Mucosa of descending colon (tissue), 3 donors: Measurements from ENCODE around the gene ABCC4. TPM values are rescaled to one million over a fixed set of nuclear protein-coding genes. Genes with fewer than 3 reads are reported as not detected.

Experiments
- ATAC-seq: fragments of 200-7000 bp; cut with Tn5 transposase; one replicate; pipeline ENCODE4 v1.9.1; 2020; ENCODE audit warnings: mild to moderate bottlenecking, moderate library complexity
- DNase-seq, 3 donors: peaks; one replicate each; pipeline ENCODE4 v3.0.0-alpha.2; 2020
- H3K36me3 ChIP-seq: fragments of 200-600 bp; one replicate; pipeline ENCODE4 v1.8.0; 2021; ENCODE audit warnings: low read depth, mild to moderate bottlenecking
- H3K4me1 ChIP-seq: fragments of 200-600 bp; one replicate; pipeline ENCODE4 v1.8.0; 2021; ENCODE audit warnings: low read depth, mild to moderate bottlenecking
- H3K4me3 ChIP-seq: fragments of 200-600 bp; one replicate; pipeline ENCODE4 v1.8.0; 2021; ENCODE audit warnings: mild to moderate bottlenecking
- H3K9me3 ChIP-seq: fragments of 200-600 bp; one replicate; pipeline ENCODE4 v1.8.0; 2021; ENCODE audit warnings: mild to moderate bottlenecking
- intact Hi-C, 2 donors: fragments of 100-400 bp; cut with DNase I in 1 of 2; cut with micrococcal nuclease in 1 of 2; formaldehyde crosslinking; loops; one replicate each; pipeline versions ENCODE4 v1.11.0 to v1.11.1; 2022; cut with DNase I, micrococcal nuclease
- total RNA-seq, 3 donors: library from RNA; stranded (reverse); fragmentation: NEBNext Ultra II Directional in 2 of 3; extraction: Animal tissue kit (Norgen Biotek cat#: 25700) in 2 of 3; gene quantifications; one replicate each; pipeline versions ENCODE4 v1.2.1 to v1.2.4, GENCODE V29; 2021 to 2023
- TF ChIP-seq, protein P1 (sequence below): fragments of 200-600 bp; IDR thresholded peaks from one replicate; pipeline ENCODE4 v1.8.0; 2022; ENCODE audit warnings: antibody characterized with exemption, mild to moderate bottlenecking
- donor health status: DM: no; HTN: no; CAD: no; lungs with moderate emphysema.
- donor health status: DM: no; HTN: no; CAD: no.
- donor health status: DM: no; HTN: yes; CAD: no.

The ABCC4 gene
- total RNA-seq, 3 donors from 2014 or later, result 19.3 to 35.1 (median 30.2) TPM

DNA sequence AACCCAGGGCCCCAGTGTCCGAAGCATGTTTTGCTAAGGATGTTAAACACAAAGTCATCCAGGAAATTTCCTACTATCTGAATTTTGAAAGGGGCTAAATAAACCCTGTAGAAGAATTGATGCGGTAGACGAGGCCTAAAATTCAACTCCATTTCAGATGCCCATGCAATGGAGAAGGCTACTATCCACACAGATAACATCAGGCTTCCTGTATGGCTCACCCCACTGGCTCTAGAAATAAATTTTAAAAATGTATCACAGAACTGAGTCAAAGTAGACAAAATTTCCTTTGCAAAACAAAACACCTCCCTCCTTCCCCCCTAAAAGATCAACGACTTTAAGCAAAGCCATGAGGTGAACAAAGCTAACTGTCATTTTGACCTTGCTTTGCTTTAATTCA, 188.4 kb downstream of the ABCC4 start:
- no peak overlapping the region for H3K4me3 ChIP-seq
- DNase-seq (no peak), ATAC-seq (no peak)
- TF ChIP-seq, protein P1, sequence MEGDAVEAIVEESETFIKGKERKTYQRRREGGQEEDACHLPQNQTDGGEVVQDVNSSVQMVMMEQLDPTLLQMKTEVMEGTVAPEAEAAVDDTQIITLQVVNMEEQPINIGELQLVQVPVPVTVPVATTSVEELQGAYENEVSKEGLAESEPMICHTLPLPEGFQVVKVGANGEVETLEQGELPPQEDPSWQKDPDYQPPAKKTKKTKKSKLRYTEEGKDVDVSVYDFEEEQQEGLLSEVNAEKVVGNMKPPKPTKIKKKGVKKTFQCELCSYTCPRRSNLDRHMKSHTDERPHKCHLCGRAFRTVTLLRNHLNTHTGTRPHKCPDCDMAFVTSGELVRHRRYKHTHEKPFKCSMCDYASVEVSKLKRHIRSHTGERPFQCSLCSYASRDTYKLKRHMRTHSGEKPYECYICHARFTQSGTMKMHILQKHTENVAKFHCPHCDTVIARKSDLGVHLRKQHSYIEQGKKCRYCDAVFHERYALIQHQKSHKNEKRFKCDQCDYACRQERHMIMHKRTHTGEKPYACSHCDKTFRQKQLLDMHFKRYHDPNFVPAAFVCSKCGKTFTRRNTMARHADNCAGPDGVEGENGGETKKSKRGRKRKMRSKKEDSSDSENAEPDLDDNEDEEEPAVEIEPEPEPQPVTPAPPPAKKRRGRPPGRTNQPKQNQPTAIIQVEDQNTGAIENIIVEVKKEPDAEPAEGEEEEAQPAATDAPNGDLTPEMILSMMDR, result no peak
- intact Hi-C loops, result no loop called here
- no peaks in the 10 kb centered on the region for H3K36me3 ChIP-seq
- no peaks in the 10 kb centered on the region for H3K9me3 ChIP-seq
- H3K4me1 ChIP-seq, result no peaks in the 10 kb centered on the region

DNA sequence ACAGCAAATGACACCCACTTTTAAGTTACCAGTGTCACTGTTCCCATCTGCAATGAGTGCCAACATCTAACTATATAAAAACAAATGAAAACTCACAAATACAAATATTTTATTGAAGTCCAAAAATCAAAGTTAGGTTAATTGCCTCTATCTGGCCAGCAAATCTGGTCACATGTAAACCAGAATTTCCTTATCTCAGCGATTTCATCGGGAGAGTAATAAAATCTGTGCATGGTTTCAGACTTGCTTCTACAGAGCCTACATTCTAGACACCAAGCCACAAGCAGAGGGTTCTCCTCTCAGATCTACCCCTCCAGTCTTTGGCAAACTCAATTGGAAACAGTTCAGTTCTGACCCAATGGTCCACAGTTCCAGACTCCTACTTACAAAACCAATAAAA, 189.6 kb downstream of the ABCC4 start:
- DNase-seq (no peak), ATAC-seq (peak; percentile 65)
- Histone ChIP-seq H3K4me3 (no peak overlapping the region), H3K36me3 (no peaks in the 10 kb centered on the region), H3K4me1 (no peaks in the 10 kb centered on the region), H3K9me3 (no peaks in the 10 kb centered on the region)
- TF ChIP-seq, protein P1, result no peak
- intact Hi-C loops, result no loop called here

DNA sequence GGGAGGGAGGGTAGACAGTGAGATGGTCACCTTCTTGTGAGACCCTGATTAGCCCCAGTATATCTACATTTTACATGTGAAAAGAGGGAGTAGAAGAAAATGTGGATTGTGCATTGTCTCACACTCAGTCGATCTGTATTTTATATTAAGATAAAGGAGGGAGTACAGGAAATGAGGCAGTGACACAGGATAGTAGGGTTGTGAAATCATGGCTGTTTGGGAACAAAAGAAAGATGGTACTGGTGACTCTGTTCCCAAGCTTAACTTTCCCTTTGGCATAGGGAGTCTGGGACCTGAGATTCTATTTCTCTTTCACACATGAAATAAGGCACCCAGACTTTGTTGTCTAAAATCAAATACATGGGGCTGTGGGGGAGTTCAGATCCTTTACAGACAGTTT, 194.7 kb downstream of the ABCC4 start:
- DNase-seq (no peak), ATAC-seq (no peak)
- no peaks in the 10 kb centered on the region for H3K36me3 ChIP-seq
- H3K4me1 ChIP-seq, result no peaks in the 10 kb centered on the region
- TF ChIP-seq, protein P1, result no peak
- H3K9me3 ChIP-seq, result no peaks in the 10 kb centered on the region
- H3K4me3 ChIP-seq, result no peak overlapping the region
- intact Hi-C loops, result no loop called here

DNA sequence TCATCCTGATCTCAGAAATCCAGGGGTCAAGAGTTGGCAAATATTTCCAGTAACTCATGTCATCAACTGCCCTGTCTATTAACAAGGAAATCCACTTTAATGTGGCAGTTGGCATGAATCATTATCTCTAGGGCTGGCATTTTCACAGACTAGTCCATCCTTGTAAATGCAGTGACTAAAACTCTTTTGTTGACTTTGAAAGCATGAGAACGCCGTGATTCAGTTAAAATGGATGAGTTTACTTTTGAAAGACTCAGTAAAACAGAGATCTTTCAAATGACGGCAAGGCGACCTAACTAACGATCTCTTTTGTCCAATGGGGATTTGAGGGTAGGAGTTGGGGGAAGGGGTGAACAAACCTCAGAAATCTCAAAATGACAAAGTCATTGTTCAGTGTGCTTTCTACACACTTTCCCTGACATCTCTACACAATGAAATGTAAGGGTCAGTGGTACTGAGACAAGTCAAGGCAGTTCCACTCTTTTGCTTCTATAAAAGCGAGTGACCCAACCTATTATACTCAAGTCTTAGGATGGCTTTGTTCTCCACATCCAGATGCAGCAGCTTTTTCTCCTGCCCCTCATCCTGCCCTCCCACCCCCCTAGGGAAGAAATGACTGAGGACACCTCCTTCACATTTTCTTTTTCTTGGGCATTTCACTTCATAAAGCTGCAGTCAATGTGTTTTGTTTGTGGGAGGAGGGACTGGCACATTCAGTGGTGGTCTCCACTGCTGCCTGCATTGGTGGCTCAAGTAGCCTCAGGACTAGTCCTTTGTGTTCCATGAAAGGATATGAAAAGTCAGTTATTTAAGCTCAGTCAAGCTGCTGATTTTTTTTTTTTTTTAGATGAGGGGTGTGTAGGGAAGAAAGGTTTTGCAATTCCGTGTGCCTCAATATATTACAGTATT, 200.5 kb downstream of the ABCC4 start:
- no peak for ATAC-seq
- H3K9me3 ChIP-seq, result peaks cover 3% of the 10 kb centered on the region
- TF ChIP-seq, protein P1, result no peak
- no peak overlapping the region for H3K4me3 ChIP-seq
- no peaks in the 10 kb centered on the region for H3K36me3 ChIP-seq
- intact Hi-C loops, result no loop called here
- DNase-seq, result no peak
- H3K4me1 ChIP-seq, result no peaks in the 10 kb centered on the region

DNA sequence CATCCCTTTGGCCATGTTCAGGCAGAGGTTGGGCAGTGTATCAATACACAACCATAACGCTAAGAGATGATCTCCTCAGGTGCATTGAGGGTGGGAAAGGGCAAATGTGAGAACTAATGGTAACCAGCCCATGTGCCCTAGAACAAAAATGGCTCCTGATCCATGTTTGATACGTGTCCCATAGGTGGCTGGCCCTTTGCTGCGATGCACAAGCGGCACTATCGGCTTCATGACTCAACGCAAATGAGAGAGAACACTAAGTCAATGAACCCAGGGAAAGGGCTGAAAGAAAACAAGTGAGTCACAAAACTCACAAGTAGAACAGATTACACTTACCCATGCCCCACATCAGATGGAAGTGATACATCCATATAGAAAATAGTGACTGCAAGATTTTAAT, 201.7 kb downstream of the ABCC4 start:
- no peak overlapping the region for H3K4me3 ChIP-seq
- TF ChIP-seq, protein P1, result no peak
- DNase-seq, result no peak

More for the DNA sequence above, 201.7 kb downstream of the ABCC4 start:
- Histone ChIP-seq H3K4me1 (no peaks in the 10 kb centered on the region), H3K9me3 (peaks cover 3% of the 10 kb centered on the region), H3K36me3 (no peaks in the 10 kb centered on the region)
- ATAC-seq, result no peak
- intact Hi-C loops, result no loop called here
